Measurements from ENCODE around the gene ZFPL1. TPM values are rescaled to one million over a fixed set of nuclear protein-coding genes. Genes with fewer than 3 reads are reported as not detected.

Gene ZFPL1
- total RNA-seq, 1 donor from 2014 or later, result 61.1 TPM

- no peak for DNase-seq (ENCODE audit: low read depth)
- TF ChIP-seq CTCF (conservative IDR thresholded peaks at IDR 0.05; ENCODE audit: low read depth, low read length), result no peak
Observed at GRCh38 chr11:65132988-65133700, 49.1 kb downstream of the ZFPL1 start.

GRCh38 chr11:65133724-65134123 is 49.7 kb downstream of the ZFPL1 start:
- TF ChIP-seq CTCF (conservative IDR thresholded peaks at IDR 0.05; ENCODE audit: low read depth, low read length), result no peak
- DNase-seq (ENCODE audit: low read depth), result no peak
- peak overlapping the region; percentile 76 for H3K4me3 ChIP-seq (ENCODE audit: low read depth, low read length)

More at GRCh38 chr11:65132988-65133700, 49.1 kb downstream of the ZFPL1 start:
- peak overlapping the region; percentile 76 for H3K4me3 ChIP-seq (ENCODE audit: low read depth, low read length)

GRCh38 chr11:65134240-65134951 is 50.4 kb downstream of the ZFPL1 start, which contains the start of gene SYVN1:
Gene SYVN1, minus strand, starts transcription at chr11:65134519. Its CDS starts 918 bp downstream, at chr11:65133601.
- TF ChIP-seq CTCF (conservative IDR thresholded peaks at IDR 0.05; ENCODE audit: low read depth, low read length), result no peak

GRCh38 chr11:65134952-65135632 is 51.1 kb downstream of the ZFPL1 start:
- TF ChIP-seq CTCF (conservative IDR thresholded peaks at IDR 0.05; ENCODE audit: low read depth, low read length), result no peak
- peak; percentile 92 for DNase-seq (ENCODE audit: low read depth)
- peak overlapping the region; percentile 76 for H3K4me3 ChIP-seq (ENCODE audit: low read depth, low read length)

More at GRCh38 chr11:65134240-65134951, 50.4 kb downstream of the ZFPL1 start, which contains the start of gene SYVN1:
- H3K4me3 ChIP-seq (ENCODE audit: low read depth, low read length), result peak within 1 kb of the TSS; percentile 76
- DNase-seq (ENCODE audit: low read depth), result no peak

GRCh38 chr11:65135633-65136145 is 51.7 kb downstream of the ZFPL1 start:
- no peak for TF ChIP-seq CTCF (conservative IDR thresholded peaks at IDR 0.05; ENCODE audit: low read depth, low read length)
- peak overlapping the region; percentile 76 for H3K4me3 ChIP-seq (ENCODE audit: low read depth, low read length)

GRCh38 chr11:65136515-65137096 is 52.6 kb downstream of the ZFPL1 start:
- no peak overlapping the region for H3K4me3 ChIP-seq (ENCODE audit: low read depth, low read length)
- no peak for TF ChIP-seq CTCF (conservative IDR thresholded peaks at IDR 0.05; ENCODE audit: low read depth, low read length)
- DNase-seq (ENCODE audit: low read depth), result no peak

More at GRCh38 chr11:65135633-65136145, 51.7 kb downstream of the ZFPL1 start:
- no peak for DNase-seq (ENCODE audit: low read depth)
